Immature natural killer cell (primary cell): ENCODE measurements around the gene TGFA. TPM values are rescaled to one million over a fixed set of nuclear protein-coding genes. Genes with fewer than 3 reads are reported as not detected.

Experiments
- DNase-seq, 3 donors: peaks; one replicate each; pipeline ENCODE4 v3.0.0; 2022; ENCODE audit warnings: mixed read lengths in 1 of 3
- H3K27ac Mint-ChIP-seq, 6 donors: one replicate each; pipeline ENCODE4 v1.8.0; 2020; ENCODE audit warnings: mixed read lengths in 6 of 6, mild to moderate bottlenecking in 5 of 6, inconsistent platforms in 4 of 6, moderate library complexity in 3 of 6
- H3K27me3 Mint-ChIP-seq, 3 donors: one replicate each; pipeline ENCODE4 v1.8.0; 2020 to 2021; ENCODE audit warnings: low read depth in 3 of 3, mild to moderate bottlenecking in 3 of 3, mixed read lengths in 3 of 3, moderate library complexity in 3 of 3, inconsistent platforms in 1 of 3
- H3K36me3 Mint-ChIP-seq, 3 donors: one replicate each; pipeline ENCODE4 v1.8.0; 2020; ENCODE audit warnings: mixed read lengths in 3 of 3, inconsistent platforms in 2 of 3, mild to moderate bottlenecking in 2 of 3
- H3K4me1 Mint-ChIP-seq, 2 donors: one replicate each; pipeline ENCODE4 v1.8.0; 2020; ENCODE audit warnings: inconsistent platforms in 2 of 2, mild to moderate bottlenecking in 2 of 2, mixed read lengths in 2 of 2, moderate library complexity in 1 of 2
- H3K4me3 Mint-ChIP-seq, 5 donors: one replicate each; pipeline ENCODE4 v1.8.0; 2020; ENCODE audit warnings: mild to moderate bottlenecking in 5 of 5, mixed read lengths in 5 of 5, inconsistent platforms in 3 of 5, moderate library complexity in 3 of 5
- H3K9me3 Mint-ChIP-seq, 6 donors: one replicate each; pipeline ENCODE4 v1.8.0; 2020; ENCODE audit warnings: mild to moderate bottlenecking in 6 of 6, mixed read lengths in 6 of 6, inconsistent platforms in 4 of 6, moderate library complexity in 3 of 6
- polyA plus RNA-seq, 3 donors: library from polyadenylated mRNA; unstranded; fragments of 300-500 nt; fragmentation: Illumina TruSeq; gene quantifications; one replicate each; pipeline ENCODE4 v1.2.3, GENCODE V29; 2021

Gene TGFA
- polyA plus RNA-seq, 3 donors from 2014 or later = 2.1 to 5.5 (median 2.6) TPM

GRCh38 chr2:70546885-70547284 is 6.7 kb downstream of the TGFA start:
- Mint-ChIP-seq H3K4me1 (peaks cover 9 to 12% of the 10 kb centered on the region in 2 donors), H3K27ac (no peak overlapping the region), H3K4me3 (no peak overlapping the region), H3K36me3 (no peaks in the 10 kb centered on the region), H3K9me3 (no peaks in the 10 kb centered on the region), H3K27me3 (peaks cover 0 to 2% (median 0%) of the 10 kb centered on the region in 3 donors)
- DNase-seq = no peak

DNA sequence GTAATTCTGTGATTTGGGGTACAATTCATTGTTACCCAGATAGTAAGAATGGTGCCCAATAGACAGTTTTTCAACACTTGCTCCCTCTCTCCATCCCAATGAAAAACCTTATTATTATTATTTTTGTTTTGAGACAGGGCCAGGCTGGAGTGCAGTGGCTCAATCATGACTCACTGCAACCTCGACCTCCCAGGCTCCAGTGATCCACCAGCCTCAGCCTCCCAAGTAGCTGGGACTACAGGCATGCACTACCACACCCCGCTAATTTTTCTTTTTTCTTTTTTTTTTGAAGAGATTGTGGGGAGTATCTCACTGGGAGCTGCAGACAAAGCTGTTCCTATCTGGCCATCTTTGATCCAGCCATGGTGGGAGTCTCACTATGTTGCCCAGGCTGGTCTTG is 7.2 kb downstream of the TGFA start:
- H3K36me3 Mint-ChIP-seq = peaks cover 0 to 1% (median 0%) of the 10 kb centered on the region in 3 donors
- no peak for DNase-seq
- peaks cover 5 to 7% of the 10 kb centered on the region in 2 donors for H3K4me1 Mint-ChIP-seq
- H3K27me3 Mint-ChIP-seq = peaks cover 0 to 2% (median 0%) of the 10 kb centered on the region in 3 donors
- no peak overlapping the region for H3K4me3 Mint-ChIP-seq
- H3K27ac Mint-ChIP-seq = no peak overlapping the region
- no peaks in the 10 kb centered on the region for H3K9me3 Mint-ChIP-seq

GRCh38 chr2:70541481-70542020 is 12.1 kb downstream of the TGFA start:
- Mint-ChIP-seq H3K9me3 (peaks cover 0 to 1% (median 0%) of the 10 kb centered on the region in 6 donors), H3K4me3 (no peak overlapping the region), H3K27ac (no peak overlapping the region), H3K27me3 (peaks cover 0 to 2% (median 2%) of the 10 kb centered on the region in 3 donors), H3K4me1 (peaks cover 0 to 6% of the 10 kb centered on the region in 2 donors), H3K36me3 (peaks cover 4 to 8% (median 4%) of the 10 kb centered on the region in 3 donors)
- DNase-seq = no peak

GRCh38 chr2:70537840-70538239 is 15.8 kb downstream of the TGFA start:
- Mint-ChIP-seq H3K9me3 (peaks cover 0 to 7% (median 4%) of the 10 kb centered on the region in 6 donors), H3K4me1 (peaks cover 22 to 26% of the 10 kb centered on the region in 2 donors), H3K4me3 (no peak overlapping the region), H3K27ac (no peak overlapping the region), H3K36me3 (peaks cover 4 to 8% (median 8%) of the 10 kb centered on the region in 3 donors), H3K27me3 (peaks cover 0 to 4% (median 2%) of the 10 kb centered on the region in 3 donors)
- DNase-seq = no peak

DNA sequence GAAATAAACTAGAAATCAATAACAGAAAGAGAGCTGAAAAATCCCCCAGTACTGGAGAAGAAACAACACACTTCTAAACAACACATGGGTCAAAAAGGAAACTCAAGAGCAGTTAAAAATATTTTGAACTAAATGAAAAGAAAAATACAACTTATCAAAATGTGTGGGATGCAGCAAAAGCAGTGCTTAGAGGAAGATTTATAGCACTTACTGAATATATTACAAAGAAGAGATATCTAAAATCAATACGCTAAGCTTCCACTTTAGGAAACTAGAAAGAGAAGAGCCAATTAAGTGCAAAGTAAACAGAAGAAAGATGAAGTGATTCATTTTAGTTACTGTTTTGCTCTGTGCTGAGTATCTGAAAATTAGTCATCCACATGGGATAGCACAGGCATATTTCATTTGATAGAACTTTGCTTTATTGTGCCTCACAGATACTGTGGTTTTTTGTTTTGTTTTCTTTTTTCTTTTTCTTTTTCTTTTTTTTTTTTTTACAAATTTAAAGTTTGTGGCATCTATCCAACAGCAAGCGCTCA is 17.0 kb downstream of the TGFA start:
- peaks cover 29 to 36% of the 10 kb centered on the region in 2 donors for H3K4me1 Mint-ChIP-seq
- no peak overlapping the region for H3K27ac Mint-ChIP-seq
- H3K27me3 Mint-ChIP-seq = peaks cover 0 to 4% (median 2%) of the 10 kb centered on the region in 3 donors
- DNase-seq = no peak
- H3K4me3 Mint-ChIP-seq = no peak overlapping the region
- H3K9me3 Mint-ChIP-seq = peaks cover 0 to 7% (median 4%) of the 10 kb centered on the region in 6 donors
- H3K36me3 Mint-ChIP-seq = peaks cover 8 to 9% (median 9%) of the 10 kb centered on the region in 3 donors

- H3K9me3 Mint-ChIP-seq = peaks cover 0 to 7% (median 4%) of the 10 kb centered on the region in 6 donors
- H3K27ac Mint-ChIP-seq = no peak overlapping the region
- no peak overlapping the region for H3K4me3 Mint-ChIP-seq
- no peak for DNase-seq
- H3K36me3 Mint-ChIP-seq = peaks cover 4 to 13% (median 12%) of the 10 kb centered on the region in 3 donors
- peaks cover 32 to 39% of the 10 kb centered on the region in 2 donors for H3K4me1 Mint-ChIP-seq
- peaks cover 0 to 4% (median 2%) of the 10 kb centered on the region in 3 donors for H3K27me3 Mint-ChIP-seq
Measured at GRCh38 chr2:70535573-70535972, 18.1 kb downstream of the TGFA start.

DNA sequence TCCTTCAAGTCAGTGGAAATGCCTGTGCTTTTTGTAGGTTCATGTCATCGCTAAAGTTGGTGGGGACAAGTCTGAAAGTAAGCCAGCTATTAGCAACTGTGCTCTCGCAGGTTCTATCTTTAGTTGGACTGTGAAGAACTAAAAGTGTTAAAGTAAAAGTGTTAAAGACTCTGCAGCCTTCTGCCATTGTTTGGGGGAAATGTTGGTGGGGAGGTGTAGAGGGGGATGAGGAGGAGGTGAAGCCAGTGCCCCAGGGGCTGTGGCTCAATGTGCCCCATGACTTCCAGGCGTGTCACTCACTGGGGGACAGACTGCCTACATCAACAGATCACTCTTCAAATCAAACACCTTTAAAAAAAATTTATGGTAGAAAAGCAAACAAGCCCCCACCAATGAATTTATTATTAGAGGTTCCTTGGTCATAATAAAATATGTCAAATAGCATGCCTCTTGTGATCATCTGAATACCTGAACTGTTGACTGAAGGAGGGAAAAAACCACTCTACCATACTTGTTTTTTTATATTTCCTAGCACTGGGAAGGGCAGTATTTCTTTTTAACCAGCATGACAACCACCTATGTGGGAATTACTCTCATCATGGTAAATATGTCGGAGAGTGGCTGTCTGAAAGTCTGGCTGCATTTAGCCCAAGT is 19.3 kb downstream of the TGFA start:
- Mint-ChIP-seq H3K27me3 (peaks cover 2 to 4% (median 4%) of the 10 kb centered on the region in 3 donors), H3K27ac (peak overlapping the region in 2 of 6 donors; percentile 21 to 34), H3K4me1 (peaks cover 33 to 34% of the 10 kb centered on the region in 2 donors), H3K36me3 (peaks cover 4 to 17% (median 13%) of the 10 kb centered on the region in 3 donors), H3K9me3 (peaks cover 0 to 7% (median 4%) of the 10 kb centered on the region in 6 donors), H3K4me3 (peak overlapping the region in 4 of 5 donors; percentile 22 to 61 (median 54))
- no peak for DNase-seq

DNA sequence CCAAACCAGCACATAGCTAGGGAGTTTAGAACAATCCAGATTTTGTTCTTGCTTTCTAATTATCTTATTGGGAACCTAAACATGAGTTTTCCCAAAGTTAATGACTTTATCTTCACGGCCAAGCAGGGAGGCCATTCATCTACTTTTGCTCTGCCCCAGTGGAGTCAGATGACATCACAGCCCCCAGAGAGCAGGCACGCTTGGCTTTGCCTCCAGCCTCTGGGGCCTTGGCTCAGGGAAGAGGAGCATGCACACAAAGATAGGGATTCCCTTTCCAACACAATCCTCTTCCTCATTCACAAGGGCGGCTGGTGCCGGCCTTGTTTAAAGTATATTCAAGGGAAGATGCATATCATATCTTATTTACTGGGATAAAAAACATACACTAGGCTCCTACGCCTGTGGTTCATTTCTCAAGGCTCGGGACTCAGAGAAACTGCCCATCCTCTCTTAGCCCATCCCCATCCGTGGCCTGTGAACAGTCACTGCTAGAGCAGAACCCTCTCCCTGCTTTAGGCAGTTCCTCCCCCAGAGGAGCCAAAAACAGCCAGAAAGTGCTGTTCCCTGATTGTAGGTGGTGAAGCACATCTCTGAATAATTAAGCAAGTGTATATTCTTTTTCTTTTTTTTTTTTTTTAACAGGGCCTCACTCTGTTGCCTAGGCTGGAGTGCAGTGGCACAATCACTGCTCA is 21.2 kb downstream of the TGFA start:
- peaks cover 33 to 34% of the 10 kb centered on the region in 2 donors for H3K4me1 Mint-ChIP-seq
- H3K36me3 Mint-ChIP-seq = peaks cover 4 to 13% (median 9%) of the 10 kb centered on the region in 3 donors
- H3K27ac Mint-ChIP-seq = no peak overlapping the region
- peaks cover 2 to 4% (median 4%) of the 10 kb centered on the region in 3 donors for H3K27me3 Mint-ChIP-seq
- no peak overlapping the region for H3K4me3 Mint-ChIP-seq
- peaks cover 0 to 7% (median 4%) of the 10 kb centered on the region in 6 donors for H3K9me3 Mint-ChIP-seq
- no peak for DNase-seq

GRCh38 chr2:70531419-70532086 is 22.1 kb downstream of the TGFA start:
- H3K4me3 Mint-ChIP-seq = peak overlapping the region in 1 of 5 donors; percentile 15
- H3K27ac Mint-ChIP-seq = peak overlapping the region in 1 of 6 donors; percentile 5
- H3K36me3 Mint-ChIP-seq = peaks cover 0 to 13% (median 9%) of the 10 kb centered on the region in 3 donors
- peaks cover 33 to 34% of the 10 kb centered on the region in 2 donors for H3K4me1 Mint-ChIP-seq
- peaks cover 2 to 4% (median 2%) of the 10 kb centered on the region in 3 donors for H3K27me3 Mint-ChIP-seq
- no peak for DNase-seq
- peaks cover 0 to 6% (median 4%) of the 10 kb centered on the region in 6 donors for H3K9me3 Mint-ChIP-seq

- no peak overlapping the region for H3K4me3 Mint-ChIP-seq
- H3K27me3 Mint-ChIP-seq = peaks cover 2% of the 10 kb centered on the region in 3 donors
- H3K36me3 Mint-ChIP-seq = peaks cover 0 to 9% (median 9%) of the 10 kb centered on the region in 3 donors
- peaks cover 41 to 44% of the 10 kb centered on the region in 2 donors for H3K4me1 Mint-ChIP-seq
- DNase-seq = no peak
- no peak overlapping the region for H3K27ac Mint-ChIP-seq
- H3K9me3 Mint-ChIP-seq = no peaks in the 10 kb centered on the region
Measured at GRCh38 chr2:70529610-70530009, 24.0 kb downstream of the TGFA start.

- no peak overlapping the region for H3K4me3 Mint-ChIP-seq
- peaks cover 0 to 5% (median 3%) of the 10 kb centered on the region in 3 donors for H3K27me3 Mint-ChIP-seq
- no peak overlapping the region for H3K27ac Mint-ChIP-seq
- peaks cover 0 to 9% (median 9%) of the 10 kb centered on the region in 3 donors for H3K36me3 Mint-ChIP-seq
- H3K4me1 Mint-ChIP-seq = peaks cover 41 to 44% of the 10 kb centered on the region in 2 donors
- H3K9me3 Mint-ChIP-seq = no peaks in the 10 kb centered on the region
- DNase-seq = no peak
Measured at GRCh38 chr2:70528929-70529328, 24.7 kb downstream of the TGFA start.

DNA sequence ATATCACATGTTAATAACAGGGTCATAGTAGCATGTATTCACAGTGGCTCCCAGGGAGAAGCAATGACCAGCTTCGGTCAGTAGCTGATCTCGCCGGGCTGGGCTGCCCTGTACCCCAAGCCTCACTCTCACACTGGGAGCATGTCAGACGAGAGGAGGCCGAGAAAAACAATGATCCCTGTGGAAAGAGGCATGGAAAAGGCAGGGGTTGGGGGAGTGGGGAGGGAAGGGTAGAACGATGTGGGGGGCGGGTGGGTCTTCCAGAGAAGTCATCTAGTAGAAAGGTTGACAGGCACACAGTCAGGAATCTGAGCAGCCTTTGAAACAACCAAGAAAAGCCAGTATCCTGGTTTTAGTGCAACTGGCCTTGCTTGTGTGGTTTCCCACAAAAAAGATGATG is 25.4 kb downstream of the TGFA start:
- H3K9me3 Mint-ChIP-seq = no peaks in the 10 kb centered on the region
- peaks cover 41 to 44% of the 10 kb centered on the region in 2 donors for H3K4me1 Mint-ChIP-seq
- DNase-seq = no peak
- H3K27me3 Mint-ChIP-seq = peaks cover 0 to 8% (median 4%) of the 10 kb centered on the region in 3 donors
- H3K4me3 Mint-ChIP-seq = no peak overlapping the region
- H3K36me3 Mint-ChIP-seq = peaks cover 0 to 9% (median 9%) of the 10 kb centered on the region in 3 donors
- H3K27ac Mint-ChIP-seq = no peak overlapping the region

GRCh38 chr2:70527447-70528080 is 26.1 kb downstream of the TGFA start:
- Mint-ChIP-seq H3K4me3 (no peak overlapping the region), H3K4me1 (peaks cover 41 to 43% of the 10 kb centered on the region in 2 donors)

More at GRCh38 chr2:70527447-70528080, 26.1 kb downstream of the TGFA start:
- H3K27me3 Mint-ChIP-seq = peaks cover 0 to 8% (median 4%) of the 10 kb centered on the region in 3 donors
- peaks cover 0 to 9% (median 9%) of the 10 kb centered on the region in 3 donors for H3K36me3 Mint-ChIP-seq
- no peak for DNase-seq
- H3K9me3 Mint-ChIP-seq = no peaks in the 10 kb centered on the region
- H3K27ac Mint-ChIP-seq = no peak overlapping the region
